Measurements from ENCODE around the gene NRARP. TPM values are rescaled to one million over a fixed set of nuclear protein-coding genes. Genes with fewer than 3 reads are reported as not detected.

Gene NRARP
- total RNA-seq, 1 experiment from 2014 or later: 23.8 TPM

- Histone ChIP-seq H2AK5ac (ENCODE audit: insufficient read length, low read length) (no peak overlapping the region), H2BK15ac (ENCODE audit: low read depth, low read length) (no peak overlapping the region), H2BK12ac (ENCODE audit: insufficient read length, low read depth, low read length) (no peak overlapping the region), H3K4me2 (ENCODE audit: insufficient read depth, insufficient read length, low read length) (no peak overlapping the region), H3K23ac (ENCODE audit: insufficient read length, low read depth, low read length) (no peak overlapping the region), H2AFZ (ENCODE audit: low read length) (no peak overlapping the region), H2BK20ac (ENCODE audit: low read depth, low read length, poor library complexity, severe bottlenecking) (no peak overlapping the region), H3T11ph (ENCODE audit: low read length) (no peak overlapping the region), H3K14ac (ENCODE audit: insufficient read depth, low read length) (no peak overlapping the region), H3K23me2 (ENCODE audit: insufficient read length, low read depth, low read length, poor library complexity, severe bottlenecking) (no peaks in the 10 kb centered on the region), H3K18ac (ENCODE audit: insufficient read length, low read depth, low read length) (peak overlapping the region; percentile 7), H3K56ac (ENCODE audit: insufficient read length, low read depth, low read length) (no peak overlapping the region), H3K79me2 (ENCODE audit: insufficient read depth, low read length) (no peaks in the 10 kb centered on the region), H3K27ac (ENCODE audit: insufficient read length, low read depth, low read length) (no peak overlapping the region), H4K91ac (ENCODE audit: insufficient read length, low read depth, low read length) (no peak overlapping the region), H3K4ac (ENCODE audit: low read depth, low read length) (no peak overlapping the region), H3K4me1 (ENCODE audit: insufficient read depth, low read length) (no peaks in the 10 kb centered on the region; the same call in 1 of the 2 replicates), H4K8ac (replicated peaks; ENCODE audit: insufficient read length, low read depth, low read length) (no peak overlapping the region), H3K27me3 (ENCODE audit: insufficient read depth, low read length) (no peaks in the 10 kb centered on the region; the same call in 1 of the 2 replicates), H3K79me1 (ENCODE audit: insufficient read depth, low read depth, low read length, poor library complexity, severe bottlenecking) (no peaks in the 10 kb centered on the region), H3K9ac (ENCODE audit: extremely low read depth, insufficient read length, low read length) (no peak overlapping the region), H2BK5ac (ENCODE audit: insufficient read length, low read length) (no peak overlapping the region), H4K20me1 (ENCODE audit: control insufficient read depth, insufficient read depth, insufficient read length) (no peaks in the 10 kb centered on the region), H2BK120ac (ENCODE audit: low read depth, low read length, poor library complexity, severe bottlenecking) (no peak overlapping the region), H4K5ac (ENCODE audit: insufficient read length, low read depth, low read length) (no peak overlapping the region), H3K9me3 (ENCODE audit: control insufficient read depth, low read depth, low read length) (no peaks in the 10 kb centered on the region)
- Mint-ChIP-seq H3K4me3 (no peak overlapping the region), H3K4me1 (peaks cover 7 to 34% of the 10 kb centered on the region in 2 experiments), H3K27me3 (ENCODE audit: low read depth) (peaks cover 11% of the 10 kb centered on the region), H3K27ac (no peak overlapping the region), H3K9me3 (peaks cover 0 to 2% of the 10 kb centered on the region in 2 experiments; a peak in 3 of 5 replicates), H3K36me3 (ENCODE audit: insufficient read depth in 1 of 3, low read depth in 3 of 3) (peaks cover 0 to 1% (median 0%) of the 10 kb centered on the region in 3 experiments; a peak in 2 of 7 replicates)
- no peak for DNase-seq
- no CpG with 5 or more reads among the region's 8 CpGs for WGBS (ENCODE audit: extremely low coverage, insufficient read length, low lambda C conversion rate)
- TF ChIP-seq CTCF (conservative IDR thresholded peaks at IDR 0.05): no peak
Measured at GRCh38 chr9:137305798-137306065, 3.7 kb upstream of the NRARP start.
